Parathyroid adenoma (tissue), 2 donors: ENCODE data around the gene RALGAPB.
"Not testable (repeated sequence)": the region's sequence is repeated elsewhere in the genome, so short reads cannot be mapped to it uniquely, and the experiment has no call there.

Source experiments
- H2AFZ ChIP-seq: fragments of 300-600 bp; sonication (generic); one replicate; pipeline ENCODE4 v1.7.0; 2017; ENCODE audit warnings: antibody characterized with exemption, mild to moderate bottlenecking
- H3K27ac ChIP-seq: fragments of 300-600 bp; sonication (generic); one replicate; pipeline ENCODE4 v1.7.0; 2017
- H3K27me3 ChIP-seq: fragments of 300-600 bp; sonication (generic); one replicate; pipeline ENCODE4 v1.7.0; 2017; ENCODE audit warnings: low read length; ENCODE audit not compliant: control insufficient read depth, insufficient read depth
- H3K36me3 ChIP-seq: fragments of 300-600 bp; sonication (generic); one replicate; pipeline ENCODE4 v1.7.0; 2017; ENCODE audit warnings: low read length; ENCODE audit not compliant: control insufficient read depth, insufficient read depth
- H3K4me1 ChIP-seq: fragments of 300-600 bp; sonication (generic); one replicate; pipeline ENCODE4 v1.7.0; 2017; ENCODE audit warnings: control low read depth
- H3K4me2 ChIP-seq: fragments of 300-600 bp; sonication (generic); one replicate; pipeline ENCODE4 v1.7.0; 2017; ENCODE audit warnings: low read length
- H3K4me3 ChIP-seq: fragments of 300-600 bp; sonication (generic); one replicate; pipeline ENCODE4 v1.7.0; 2017; ENCODE audit warnings: low read depth, low read length
- H3K79me2 ChIP-seq: fragments of 300-600 bp; sonication (generic); one replicate; pipeline ENCODE4 v1.7.0; 2017; ENCODE audit warnings: control low read depth
- H3K9ac ChIP-seq: fragments of 300-600 bp; sonication (generic); one replicate; pipeline ENCODE4 v1.7.0; 2017; ENCODE audit warnings: mild to moderate bottlenecking
- H3K9me3 ChIP-seq: fragments of 300-600 bp; sonication (generic); one replicate; pipeline ENCODE4 v1.7.0; 2017; ENCODE audit warnings: low read length; ENCODE audit not compliant: control insufficient read depth
- TF ChIP-seq, protein P1 (sequence below): fragments of 300-600 bp; sonication (generic); IDR thresholded peaks from one replicate; pipeline ENCODE4 v1.7.0; 2017; ENCODE audit warnings: antibody characterized with exemption, mild to moderate bottlenecking
- donor health status: primary hyperparathyroidism.

RALGAPB gene

DNA sequence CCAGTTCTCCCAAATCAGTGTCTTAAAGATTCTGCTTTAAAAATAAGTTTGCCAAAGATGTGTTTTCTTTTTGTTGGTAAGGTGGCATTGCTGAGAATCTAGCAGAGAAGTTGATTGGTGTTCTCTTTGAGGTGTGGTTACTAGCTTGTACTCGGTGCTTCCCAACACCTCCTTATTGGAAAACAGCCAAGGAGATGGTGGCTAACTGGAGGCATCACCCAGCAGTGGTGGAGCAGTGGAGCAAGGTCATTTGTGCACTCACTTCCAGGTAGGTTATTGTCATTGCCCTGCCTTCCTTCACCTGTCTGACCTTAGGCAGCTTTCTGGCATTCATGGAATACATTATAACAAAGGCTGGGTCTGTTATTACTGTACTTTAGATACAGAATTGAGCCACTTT lies 26.7 kb downstream of the RALGAPB start:
- TF ChIP-seq, protein P1, sequence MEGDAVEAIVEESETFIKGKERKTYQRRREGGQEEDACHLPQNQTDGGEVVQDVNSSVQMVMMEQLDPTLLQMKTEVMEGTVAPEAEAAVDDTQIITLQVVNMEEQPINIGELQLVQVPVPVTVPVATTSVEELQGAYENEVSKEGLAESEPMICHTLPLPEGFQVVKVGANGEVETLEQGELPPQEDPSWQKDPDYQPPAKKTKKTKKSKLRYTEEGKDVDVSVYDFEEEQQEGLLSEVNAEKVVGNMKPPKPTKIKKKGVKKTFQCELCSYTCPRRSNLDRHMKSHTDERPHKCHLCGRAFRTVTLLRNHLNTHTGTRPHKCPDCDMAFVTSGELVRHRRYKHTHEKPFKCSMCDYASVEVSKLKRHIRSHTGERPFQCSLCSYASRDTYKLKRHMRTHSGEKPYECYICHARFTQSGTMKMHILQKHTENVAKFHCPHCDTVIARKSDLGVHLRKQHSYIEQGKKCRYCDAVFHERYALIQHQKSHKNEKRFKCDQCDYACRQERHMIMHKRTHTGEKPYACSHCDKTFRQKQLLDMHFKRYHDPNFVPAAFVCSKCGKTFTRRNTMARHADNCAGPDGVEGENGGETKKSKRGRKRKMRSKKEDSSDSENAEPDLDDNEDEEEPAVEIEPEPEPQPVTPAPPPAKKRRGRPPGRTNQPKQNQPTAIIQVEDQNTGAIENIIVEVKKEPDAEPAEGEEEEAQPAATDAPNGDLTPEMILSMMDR = no peak
- Histone ChIP-seq H3K79me2 (no peaks in the 10 kb centered on the region), H3K27me3 (no peaks in the 10 kb centered on the region), H2AFZ (no peak overlapping the region), H3K27ac (no peak overlapping the region), H3K36me3 (no peaks in the 10 kb centered on the region), H3K9ac (no peak overlapping the region), H3K4me3 (no peak overlapping the region), H3K4me2 (no peak overlapping the region), H3K9me3 (no peaks in the 10 kb centered on the region), H3K4me1 (no peaks in the 10 kb centered on the region)

DNA sequence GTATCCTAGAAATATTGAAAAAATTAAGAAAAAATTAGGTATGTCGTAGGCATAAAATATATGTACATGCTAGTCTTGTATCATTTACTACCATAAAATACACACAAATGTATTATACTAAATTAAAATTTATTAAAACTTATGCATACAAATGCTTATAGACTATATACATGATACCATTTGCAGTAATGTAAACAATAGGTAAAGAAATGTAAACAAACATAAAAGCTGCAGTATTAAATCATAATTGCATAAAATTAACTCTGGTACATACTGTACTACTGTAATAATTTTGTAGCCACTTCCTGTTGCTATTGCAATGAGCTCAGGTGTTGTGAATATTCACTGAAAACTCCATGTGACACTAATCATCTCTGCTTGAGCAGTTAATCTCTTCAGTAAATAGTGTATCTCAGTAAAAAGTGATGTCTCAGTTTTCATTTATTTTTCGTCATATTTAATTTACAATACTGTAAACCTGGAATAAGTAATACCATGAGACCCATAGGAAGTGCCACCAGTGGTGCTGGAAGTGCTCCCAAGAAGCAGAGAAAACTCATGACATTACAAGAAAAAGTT lies 29.3 kb downstream of the RALGAPB start:
- Histone ChIP-seq H3K4me3 (no peak overlapping the region), H3K9ac (no peak overlapping the region), H3K4me2 (no peak overlapping the region), H3K9me3 (no peaks in the 10 kb centered on the region), H3K79me2 (no peaks in the 10 kb centered on the region), H3K27ac (no peak overlapping the region), H3K36me3 (no peaks in the 10 kb centered on the region), H2AFZ (no peak overlapping the region), H3K4me1 (no peaks in the 10 kb centered on the region), H3K27me3 (no peaks in the 10 kb centered on the region)
- TF ChIP-seq, protein P1 = no peak

DNA sequence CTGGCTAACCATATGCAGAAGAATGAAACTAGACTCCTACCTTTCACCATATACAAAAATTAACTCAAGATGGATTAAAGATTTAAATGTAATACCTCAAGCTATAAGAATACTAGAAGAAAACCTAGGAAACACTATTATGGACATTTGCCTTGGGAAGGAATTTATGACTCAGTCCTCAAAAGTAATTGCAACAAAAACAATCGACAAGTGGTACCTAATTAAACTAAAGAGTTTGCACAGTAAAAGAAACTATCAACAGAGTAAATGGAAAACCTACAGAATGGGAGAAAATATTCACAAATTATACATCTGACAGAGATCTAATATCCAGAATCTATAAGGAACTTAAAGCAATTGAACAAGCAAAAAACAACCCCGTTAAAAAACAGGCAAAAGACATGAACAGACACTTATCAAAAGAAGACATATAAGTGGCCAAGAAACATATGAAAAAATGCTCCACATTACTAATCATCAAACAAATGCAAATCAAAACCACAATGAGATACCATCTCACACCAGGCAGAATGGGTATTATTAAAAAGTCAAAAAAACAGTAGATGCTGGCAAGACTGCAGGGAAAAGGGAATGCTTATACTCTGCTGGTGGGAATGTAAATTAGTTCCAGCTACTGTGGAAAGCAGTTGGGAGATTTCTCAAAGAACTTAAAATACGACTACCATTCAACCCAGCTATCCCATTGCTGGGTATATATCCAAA lies 31.9 kb downstream of the RALGAPB start:
- Histone ChIP-seq H3K79me2 (no peaks in the 10 kb centered on the region), H3K4me1 (no peaks in the 10 kb centered on the region), H2AFZ (no peak overlapping the region), H3K9ac (no peak overlapping the region), H3K4me3 (no peak overlapping the region), H3K9me3 (no peaks in the 10 kb centered on the region), H3K36me3 (no peaks in the 10 kb centered on the region), H3K27me3 (no peaks in the 10 kb centered on the region), H3K27ac (no peak overlapping the region), H3K4me2 (no peak overlapping the region)
- TF ChIP-seq, protein P1 = no peak

DNA sequence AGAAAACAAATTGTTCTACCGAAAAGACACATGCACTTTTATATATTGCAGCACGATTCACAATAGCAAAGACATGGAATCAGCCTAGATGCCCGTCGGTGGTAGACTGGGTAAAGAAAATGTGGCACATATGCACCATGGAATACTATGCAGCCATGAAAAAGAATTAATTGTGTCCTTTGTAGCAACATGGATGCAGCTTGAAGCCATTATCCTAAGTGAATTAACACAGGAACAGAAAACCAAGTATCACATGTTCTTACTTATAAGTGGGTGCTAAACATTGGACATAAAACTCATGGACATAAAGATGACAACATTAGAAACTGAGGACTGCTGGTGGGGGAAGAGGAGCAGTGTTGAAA lies 32.4 kb downstream of the RALGAPB start:
- H3K9ac ChIP-seq = no peak overlapping the region
- no peaks in the 10 kb centered on the region for H3K27me3 ChIP-seq
- H3K9me3 ChIP-seq = no peaks in the 10 kb centered on the region
- no peaks in the 10 kb centered on the region for H3K4me1 ChIP-seq
- TF ChIP-seq, protein P1 = no peak
- H2AFZ ChIP-seq = no peak overlapping the region
- H3K79me2 ChIP-seq = no peaks in the 10 kb centered on the region
- no peak overlapping the region for H3K4me2 ChIP-seq
- H3K27ac ChIP-seq = no peak overlapping the region
- H3K4me3 ChIP-seq = no peak overlapping the region
- no peaks in the 10 kb centered on the region for H3K36me3 ChIP-seq

DNA sequence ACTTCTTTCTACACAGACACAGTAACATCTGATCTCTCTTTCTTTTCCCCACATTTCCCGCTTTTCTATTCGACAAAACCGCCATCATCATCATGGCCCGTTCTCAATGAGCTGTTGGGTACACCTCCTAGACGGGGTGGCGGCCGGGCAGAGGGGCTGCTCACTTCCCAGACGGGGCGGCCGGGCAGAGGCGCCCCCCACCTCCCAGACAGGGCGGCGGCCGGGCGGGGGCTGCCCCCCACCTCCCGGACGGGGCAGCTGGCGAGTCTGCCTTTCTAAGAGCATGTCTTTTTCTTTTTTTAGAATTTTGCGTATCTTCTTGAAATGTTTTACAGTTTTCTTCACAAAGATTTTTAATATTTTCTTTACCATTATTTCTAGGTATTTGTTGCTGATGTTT lies 39.1 kb downstream of the RALGAPB start:
- H3K4me3 ChIP-seq, H3K9ac ChIP-seq, H3K36me3 ChIP-seq, H2AFZ ChIP-seq, H3K27me3 ChIP-seq, H3K79me2 ChIP-seq, H3K27ac ChIP-seq, H3K4me1 ChIP-seq, H3K9me3 ChIP-seq, H3K4me2 ChIP-seq: not testable (repeated sequence)
